Liver (tissue), 9 donors: ENCODE results near the gene TSPAN5. TPM values are rescaled to one million over a fixed set of nuclear protein-coding genes. Genes with fewer than 3 reads are reported as not detected.

ENCODE experiments used
- DNase-seq: peaks from one replicate; pipeline ENCODE4 v3.0.0-alpha.2; 2017; ENCODE audit warnings: low spot score
- H3K27ac ChIP-seq, 2 donors: one replicate each; pipeline ENCODE4 v1.7.0; 2013; ENCODE audit warnings: inconsistent platforms in 2 of 2, low read length in 2 of 2, control low read depth in 1 of 2, low read depth in 1 of 2, mild to moderate bottlenecking in 1 of 2
- H3K27me3 ChIP-seq, 4 donors: one replicate each; pipeline versions ENCODE4 v1.6.1 to v1.7.0; 2013; ENCODE audit warnings: low read length in 3 of 4, inconsistent platforms in 1 of 4, mild to moderate bottlenecking in 1 of 4, moderate library complexity in 1 of 4; ENCODE audit not compliant: control insufficient read depth in 4 of 4, insufficient read depth in 4 of 4
- H3K36me3 ChIP-seq, 4 donors: one replicate each; pipeline versions ENCODE4 v1.6.1 to v1.7.0; 2013; ENCODE audit warnings: low read length in 3 of 4, mild to moderate bottlenecking in 3 of 4, low read depth in 1 of 4, moderate library complexity in 1 of 4; ENCODE audit not compliant: control insufficient read depth in 4 of 4, insufficient read depth in 3 of 4
- H3K4me1 ChIP-seq, 4 donors: one replicate each; pipeline versions ENCODE4 v1.6.1 to v1.7.0; 2013; ENCODE audit warnings: low read length in 3 of 4, mild to moderate bottlenecking in 3 of 4, moderate library complexity in 1 of 4; ENCODE audit not compliant: control insufficient read depth in 4 of 4, insufficient read depth in 4 of 4
- H3K4me3 ChIP-seq, 3 donors: one replicate each; pipeline versions ENCODE4 v1.6.1 to v1.7.0; 2013; ENCODE audit warnings: low read length in 3 of 3, control low read depth in 1 of 3, low read depth in 1 of 3, mild to moderate bottlenecking in 1 of 3
- H3K9ac ChIP-seq, 2 donors: one replicate each; pipeline ENCODE4 v1.7.0; 2013; ENCODE audit warnings: low read length in 2 of 2, mild to moderate bottlenecking in 2 of 2, moderate library complexity in 2 of 2, control low read depth in 1 of 2, low read depth in 1 of 2
- H3K9me3 ChIP-seq, 4 donors: one replicate each; pipeline versions ENCODE4 v1.6.1 to v1.7.0; 2013; ENCODE audit warnings: low read length in 3 of 4; ENCODE audit not compliant: control insufficient read depth in 4 of 4
- EGR1 ChIP-seq, 2 donors: IDR thresholded peaks; 2 replicates each; pipeline ENCODE4 v1.6.1; 2016 to 2018; ENCODE audit warnings: antibody characterized with exemption in 2 of 2, low read depth in 2 of 2
- FOXA1 ChIP-seq: IDR thresholded peaks from 2 replicates; pipeline ENCODE4 v1.6.1; 2016; ENCODE audit warnings: antibody characterized with exemption
- FOXA2 ChIP-seq: IDR thresholded peaks from 2 replicates; pipeline ENCODE4 v1.6.1; 2016; ENCODE audit warnings: antibody characterized with exemption
- GABPA ChIP-seq, 2 donors: IDR thresholded peaks in 1 of 2; conservative IDR thresholded peaks in 1 of 2; 2 replicates each; pipeline ENCODE4 v1.6.1; 2016; ENCODE audit warnings: antibody characterized with exemption in 2 of 2, mild to moderate bottlenecking in 1 of 2, moderate library complexity in 1 of 2
- HNF4A ChIP-seq, 2 donors: conservative IDR thresholded peaks; 2 replicates each; pipeline ENCODE4 v1.6.1; 2016; ENCODE audit warnings: antibody characterized with exemption in 2 of 2, mild to moderate bottlenecking in 2 of 2
- HNF4G ChIP-seq: IDR thresholded peaks from 2 replicates; pipeline ENCODE4 v1.6.1; 2016; ENCODE audit warnings: antibody characterized with exemption
- JUND ChIP-seq, 2 donors: IDR thresholded peaks; 2 replicates each; pipeline ENCODE4 v1.6.1; 2016; ENCODE audit warnings: antibody characterized with exemption in 2 of 2
- NR2F2 ChIP-seq: IDR thresholded peaks from 2 replicates; pipeline ENCODE4 v1.6.1; 2016; ENCODE audit warnings: antibody characterized with exemption
- RAD21 ChIP-seq, 2 donors: IDR thresholded peaks; 2 replicates each; pipeline ENCODE4 v1.6.1; 2016; ENCODE audit warnings: antibody characterized with exemption in 2 of 2, mild to moderate bottlenecking in 2 of 2
- RXRA ChIP-seq, 2 donors: IDR thresholded peaks; 2 replicates each; pipeline ENCODE4 v1.6.1; 2017 to 2018; ENCODE audit warnings: antibody characterized with exemption in 2 of 2, mild to moderate bottlenecking in 1 of 2
- SP1 ChIP-seq: IDR thresholded peaks from 2 replicates; pipeline ENCODE4 v1.6.1; 2018; ENCODE audit warnings: antibody characterized with exemption, mild to moderate bottlenecking
- TAF1 ChIP-seq: conservative IDR thresholded peaks from 2 replicates; pipeline ENCODE4 v1.6.1; 2016; ENCODE audit warnings: antibody characterized with exemption, mild to moderate bottlenecking
- YY1 ChIP-seq: IDR thresholded peaks from 2 replicates; pipeline ENCODE4 v1.6.1; 2016; ENCODE audit warnings: antibody characterized with exemption, mild to moderate bottlenecking
- WGBS: extraction: QIAGEN DNeasy Blood & Tissue Kit; methylation state at CpG from one replicate; pipeline ENCODE4 v1.1.7; 2013; 5-methylcytosine and 5-hydroxymethylcytosine counted together
- polyA plus RNA-seq, 2 donors: library from polyadenylated mRNA; stranded (reverse) in 1 of 2; unstranded in 1 of 2; fragments of 200-250 nt in 1 of 2; fragments of >200 nt in 1 of 2; fragmentation: Nextera tagmentation in 1 of 2; extraction: Ambion mirVana in 1 of 2; gene quantifications; one replicate each; pipeline versions ENCODE4 v1.2.1 to v1.2.3, GENCODE V29; 2013 to 2015
- total RNA-seq, 2 donors: library from RNA; depleted of rRNA; stranded (reverse); fragments of >200 nt; gene quantifications; one replicate each; pipeline ENCODE4 v1.2.3, GENCODE V29; 2014
- TF ChIP-seq, protein P1 (sequence below): IDR thresholded peaks from 2 replicates; pipeline ENCODE4 v1.6.1; 2016; ENCODE audit warnings: antibody characterized with exemption
- TF ChIP-seq, protein P2 (sequence below): fragments of 150-350 bp; IDR thresholded peaks from 2 replicates; pipeline ENCODE4 v1.5.1; 2017; ENCODE audit warnings: improper control_type of control experiment, low read depth, low read length; ENCODE audit not compliant: missing input control
- TF ChIP-seq, protein P3 (sequence below): IDR thresholded peaks from 2 replicates; pipeline ENCODE4 v1.6.1; 2016; ENCODE audit warnings: antibody characterized with exemption, mild to moderate bottlenecking
- TF ChIP-seq, protein P4 (sequence below): IDR thresholded peaks from 2 replicates; pipeline ENCODE4 v1.6.1; 2016; ENCODE audit warnings: antibody characterized with exemption
- TF ChIP-seq, protein P5 (sequence below): IDR thresholded peaks from 2 replicates; pipeline ENCODE4 v1.6.1; 2016; ENCODE audit warnings: antibody characterized with exemption
- donor health status: healthy.
- donor health status: healthy.
- donor health status: healthy.
- donor health status: healthy.
- donor health status: healthy.

The TSPAN5 gene
- total and polyA plus RNA-seq, 4 donors = 0.36 to 54.0 (median 0.63) TPM

DNA sequence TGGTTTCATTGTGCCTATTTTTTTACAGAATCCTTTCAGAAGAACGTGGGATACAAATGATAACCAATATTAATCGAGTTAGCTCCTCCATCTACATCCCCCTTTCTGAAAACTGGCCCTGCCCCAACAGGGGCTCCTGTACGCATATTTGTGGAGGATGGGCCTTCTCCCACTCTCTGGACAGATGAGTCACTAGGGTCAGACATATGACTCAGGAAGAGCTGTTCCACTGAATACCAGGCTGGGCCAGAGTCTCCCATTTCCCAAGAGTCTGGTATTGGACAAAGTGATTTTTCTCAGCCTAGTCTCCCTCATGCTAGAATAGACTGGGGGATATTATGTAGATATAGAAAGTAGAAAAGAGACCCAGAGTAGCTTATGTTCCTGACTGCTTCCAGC is 142.4 kb downstream of the TSPAN5 start:
- no peaks in the 10 kb centered on the region for H3K27me3 ChIP-seq
- no peak overlapping the region for H3K9ac ChIP-seq
- no peak for DNase-seq
- H3K36me3 ChIP-seq = no peaks in the 10 kb centered on the region
- TF ChIP-seq JUND (IDR thresholded peaks at IDR 0.05) (no peak), GABPA (IDR thresholded peaks at IDR 0.05 in 1 of 2, conservative IDR thresholded peaks at IDR 0.05 in 1 of 2) (no peak), HNF4A (conservative IDR thresholded peaks at IDR 0.05) (no peak)
- TF ChIP-seq, protein P1, sequence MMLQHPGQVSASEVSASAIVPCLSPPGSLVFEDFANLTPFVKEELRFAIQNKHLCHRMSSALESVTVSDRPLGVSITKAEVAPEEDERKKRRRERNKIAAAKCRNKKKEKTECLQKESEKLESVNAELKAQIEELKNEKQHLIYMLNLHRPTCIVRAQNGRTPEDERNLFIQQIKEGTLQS = no peak
- TF ChIP-seq, protein P2, sequence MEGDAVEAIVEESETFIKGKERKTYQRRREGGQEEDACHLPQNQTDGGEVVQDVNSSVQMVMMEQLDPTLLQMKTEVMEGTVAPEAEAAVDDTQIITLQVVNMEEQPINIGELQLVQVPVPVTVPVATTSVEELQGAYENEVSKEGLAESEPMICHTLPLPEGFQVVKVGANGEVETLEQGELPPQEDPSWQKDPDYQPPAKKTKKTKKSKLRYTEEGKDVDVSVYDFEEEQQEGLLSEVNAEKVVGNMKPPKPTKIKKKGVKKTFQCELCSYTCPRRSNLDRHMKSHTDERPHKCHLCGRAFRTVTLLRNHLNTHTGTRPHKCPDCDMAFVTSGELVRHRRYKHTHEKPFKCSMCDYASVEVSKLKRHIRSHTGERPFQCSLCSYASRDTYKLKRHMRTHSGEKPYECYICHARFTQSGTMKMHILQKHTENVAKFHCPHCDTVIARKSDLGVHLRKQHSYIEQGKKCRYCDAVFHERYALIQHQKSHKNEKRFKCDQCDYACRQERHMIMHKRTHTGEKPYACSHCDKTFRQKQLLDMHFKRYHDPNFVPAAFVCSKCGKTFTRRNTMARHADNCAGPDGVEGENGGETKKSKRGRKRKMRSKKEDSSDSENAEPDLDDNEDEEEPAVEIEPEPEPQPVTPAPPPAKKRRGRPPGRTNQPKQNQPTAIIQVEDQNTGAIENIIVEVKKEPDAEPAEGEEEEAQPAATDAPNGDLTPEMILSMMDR = no peak
- TF ChIP-seq, protein P3, sequence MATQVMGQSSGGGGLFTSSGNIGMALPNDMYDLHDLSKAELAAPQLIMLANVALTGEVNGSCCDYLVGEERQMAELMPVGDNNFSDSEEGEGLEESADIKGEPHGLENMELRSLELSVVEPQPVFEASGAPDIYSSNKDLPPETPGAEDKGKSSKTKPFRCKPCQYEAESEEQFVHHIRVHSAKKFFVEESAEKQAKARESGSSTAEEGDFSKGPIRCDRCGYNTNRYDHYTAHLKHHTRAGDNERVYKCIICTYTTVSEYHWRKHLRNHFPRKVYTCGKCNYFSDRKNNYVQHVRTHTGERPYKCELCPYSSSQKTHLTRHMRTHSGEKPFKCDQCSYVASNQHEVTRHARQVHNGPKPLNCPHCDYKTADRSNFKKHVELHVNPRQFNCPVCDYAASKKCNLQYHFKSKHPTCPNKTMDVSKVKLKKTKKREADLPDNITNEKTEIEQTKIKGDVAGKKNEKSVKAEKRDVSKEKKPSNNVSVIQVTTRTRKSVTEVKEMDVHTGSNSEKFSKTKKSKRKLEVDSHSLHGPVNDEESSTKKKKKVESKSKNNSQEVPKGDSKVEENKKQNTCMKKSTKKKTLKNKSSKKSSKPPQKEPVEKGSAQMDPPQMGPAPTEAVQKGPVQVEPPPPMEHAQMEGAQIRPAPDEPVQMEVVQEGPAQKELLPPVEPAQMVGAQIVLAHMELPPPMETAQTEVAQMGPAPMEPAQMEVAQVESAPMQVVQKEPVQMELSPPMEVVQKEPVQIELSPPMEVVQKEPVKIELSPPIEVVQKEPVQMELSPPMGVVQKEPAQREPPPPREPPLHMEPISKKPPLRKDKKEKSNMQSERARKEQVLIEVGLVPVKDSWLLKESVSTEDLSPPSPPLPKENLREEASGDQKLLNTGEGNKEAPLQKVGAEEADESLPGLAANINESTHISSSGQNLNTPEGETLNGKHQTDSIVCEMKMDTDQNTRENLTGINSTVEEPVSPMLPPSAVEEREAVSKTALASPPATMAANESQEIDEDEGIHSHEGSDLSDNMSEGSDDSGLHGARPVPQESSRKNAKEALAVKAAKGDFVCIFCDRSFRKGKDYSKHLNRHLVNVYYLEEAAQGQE = no peak
- no peaks in the 10 kb centered on the region for H3K4me1 ChIP-seq
- no peak overlapping the region for H3K4me3 ChIP-seq
- peaks cover 0 to 6% (median 0%) of the 10 kb centered on the region in 4 donors for H3K9me3 ChIP-seq
- 91% methylated on average over 3 of the region's 3 CpGs for WGBS
- no peak overlapping the region for H3K27ac ChIP-seq

DNA sequence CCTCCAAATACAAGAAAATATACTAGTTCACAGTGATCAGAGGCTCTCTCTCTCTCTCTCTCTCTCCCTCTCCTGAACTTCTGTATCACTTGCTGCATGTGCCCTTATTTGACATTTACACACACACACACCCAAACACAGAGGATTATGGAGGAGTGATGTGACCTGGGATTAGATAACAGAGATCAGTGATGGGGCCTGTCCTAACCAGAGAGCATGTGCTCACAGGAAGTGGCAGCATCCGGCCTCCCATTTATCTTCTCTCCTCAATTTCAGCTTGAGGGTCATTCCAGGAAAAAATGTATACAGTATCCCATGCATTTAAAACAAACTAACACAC is 143.0 kb downstream of the TSPAN5 start:
- 61% methylated on average over 1 of the region's 1 CpG for WGBS
- Histone ChIP-seq H3K9me3 (peaks cover 0 to 6% (median 0%) of the 10 kb centered on the region in 4 donors), H3K4me1 (no peaks in the 10 kb centered on the region), H3K27me3 (no peaks in the 10 kb centered on the region), H3K27ac (no peak overlapping the region), H3K9ac (no peak overlapping the region), H3K36me3 (no peaks in the 10 kb centered on the region), H3K4me3 (no peak overlapping the region)
- TF ChIP-seq FOXA2 (no peak), RAD21 (IDR thresholded peaks at IDR 0.05) (no peak), FOXA1 (no peak), JUND (IDR thresholded peaks at IDR 0.05) (no peak), NR2F2 (no peak), HNF4G (no peak), RXRA (IDR thresholded peaks at IDR 0.05) (no peak), YY1 (no peak), HNF4A (conservative IDR thresholded peaks at IDR 0.05) (no peak), TAF1 (no peak), SP1 (no peak), EGR1 (IDR thresholded peaks at IDR 0.05; ENCODE audit: low read depth in 2 of 2) (no peak), GABPA (IDR thresholded peaks at IDR 0.05 in 1 of 2, conservative IDR thresholded peaks at IDR 0.05 in 1 of 2) (no peak)
- TF ChIP-seq, protein P1 = no peak
- TF ChIP-seq, protein P4, sequence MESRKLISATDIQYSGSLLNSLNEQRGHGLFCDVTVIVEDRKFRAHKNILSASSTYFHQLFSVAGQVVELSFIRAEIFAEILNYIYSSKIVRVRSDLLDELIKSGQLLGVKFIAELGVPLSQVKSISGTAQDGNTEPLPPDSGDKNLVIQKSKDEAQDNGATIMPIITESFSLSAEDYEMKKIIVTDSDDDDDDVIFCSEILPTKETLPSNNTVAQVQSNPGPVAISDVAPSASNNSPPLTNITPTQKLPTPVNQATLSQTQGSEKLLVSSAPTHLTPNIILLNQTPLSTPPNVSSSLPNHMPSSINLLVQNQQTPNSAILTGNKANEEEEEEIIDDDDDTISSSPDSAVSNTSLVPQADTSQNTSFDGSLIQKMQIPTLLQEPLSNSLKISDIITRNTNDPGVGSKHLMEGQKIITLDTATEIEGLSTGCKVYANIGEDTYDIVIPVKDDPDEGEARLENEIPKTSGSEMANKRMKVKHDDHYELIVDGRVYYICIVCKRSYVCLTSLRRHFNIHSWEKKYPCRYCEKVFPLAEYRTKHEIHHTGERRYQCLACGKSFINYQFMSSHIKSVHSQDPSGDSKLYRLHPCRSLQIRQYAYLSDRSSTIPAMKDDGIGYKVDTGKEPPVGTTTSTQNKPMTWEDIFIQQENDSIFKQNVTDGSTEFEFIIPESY = no peak
- TF ChIP-seq, protein P2 = no peak
- TF ChIP-seq, protein P3 = no peak
- TF ChIP-seq, protein P5, sequence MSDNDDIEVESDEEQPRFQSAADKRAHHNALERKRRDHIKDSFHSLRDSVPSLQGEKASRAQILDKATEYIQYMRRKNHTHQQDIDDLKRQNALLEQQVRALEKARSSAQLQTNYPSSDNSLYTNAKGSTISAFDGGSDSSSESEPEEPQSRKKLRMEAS = no peak
- DNase-seq = no peak
